Activated CD8-positive, alpha-beta T cell treated with anti-CD3 and anti-CD28 coated beads, Interleukin-2, amount 10 ng/mL, durations not matched to agents 7 days and 5 days (primary cell): ENCODE data around the gene CFAP251. TPM values are rescaled to one million over a fixed set of nuclear protein-coding genes. Genes with fewer than 3 reads are reported as not detected.

Experiments
- ATAC-seq: fragments of 150-1000 bp; cut with Tn5 transposase; one replicate; pipeline ENCODE4 v1.10.0; 2021; ENCODE audit warnings: moderate library complexity
- CTCF ChIA-PET: fragments of 350-600 bp; sonication (Branson Sonifier 250); formaldehyde crosslinking; loops from one replicate; lab custom pipeline; 2021; ENCODE audit warnings: antibody characterized with exemption; lab: Charles Lee
- POLR2A ChIA-PET: fragments of 350-600 bp; sonication (Branson Sonifier 250); formaldehyde crosslinking; loops from one replicate; lab custom pipeline; 2021; ENCODE audit warnings: antibody characterized with exemption; lab: Charles Lee
- DNase-seq: peaks from one replicate; pipeline ENCODE4 v3.0.0-alpha.2; 2020
- H3K27ac Mint-ChIP-seq: one replicate; pipeline ENCODE4 v1.8.0; 2021; ENCODE audit warnings: mild to moderate bottlenecking, mixed read lengths
- H3K27me3 Mint-ChIP-seq: one replicate; pipeline ENCODE4 v1.8.0; 2021; ENCODE audit warnings: low read depth, mixed read lengths
- H3K36me3 Mint-ChIP-seq: one replicate; pipeline ENCODE4 v1.8.0; 2021; ENCODE audit warnings: low read depth, mixed read lengths
- H3K4me1 Mint-ChIP-seq: one replicate; pipeline ENCODE4 v1.8.0; 2021; ENCODE audit warnings: low read depth, mixed read lengths
- H3K4me3 Mint-ChIP-seq: one replicate; pipeline ENCODE4 v1.8.0; 2021; ENCODE audit warnings: mild to moderate bottlenecking, mixed read lengths
- H3K9me3 Mint-ChIP-seq: one replicate; pipeline ENCODE4 v1.8.0; 2022; ENCODE audit warnings: mixed read lengths; ENCODE audit not compliant: insufficient read depth
- total RNA-seq, 2 experiments: library from RNA; stranded (reverse); gene quantifications; one replicate each; pipeline ENCODE4 v1.2.3, GENCODE V29; 2021

Gene CFAP251
- total RNA-seq, 2 experiments from 2014 or later = 0.70 to 0.82 TPM

- Mint-ChIP-seq H3K27me3 (peaks cover 11% of the 10 kb centered on the region), H3K36me3 (no peaks in the 10 kb centered on the region), H3K27ac (no peak overlapping the region), H3K4me1 (no peaks in the 10 kb centered on the region), H3K9me3 (no peaks in the 10 kb centered on the region), H3K4me3 (no peak overlapping the region)
- CTCF ChIA-PET = no interaction called here
- POLR2A ChIA-PET = no interaction called here
- no peak for DNase-seq
- ATAC-seq = no peak
These were observed 31.4 kb downstream of the CFAP251 start for GRCh38 chr12:121949648-121950397.

GRCh38 chr12:121953117-121953692 is 34.8 kb downstream of the CFAP251 start:
- CTCF ChIA-PET = no interaction called here
- H3K27me3 Mint-ChIP-seq = peaks cover 11% of the 10 kb centered on the region
- H3K27ac Mint-ChIP-seq = no peak overlapping the region
- no peak for DNase-seq
- H3K36me3 Mint-ChIP-seq = no peaks in the 10 kb centered on the region
- no peak for ATAC-seq
- no peaks in the 10 kb centered on the region for H3K9me3 Mint-ChIP-seq
- POLR2A ChIA-PET = no interaction called here
- H3K4me1 Mint-ChIP-seq = no peaks in the 10 kb centered on the region
- H3K4me3 Mint-ChIP-seq = no peak overlapping the region

GRCh38 chr12:121953695-121954094 is 35.3 kb downstream of the CFAP251 start:
- Mint-ChIP-seq H3K36me3 (no peaks in the 10 kb centered on the region), H3K27ac (no peak overlapping the region), H3K9me3 (no peaks in the 10 kb centered on the region), H3K4me1 (no peaks in the 10 kb centered on the region), H3K27me3 (peaks cover 11% of the 10 kb centered on the region), H3K4me3 (no peak overlapping the region)
- ChIA-PET CTCF (no interaction called here), POLR2A (no interaction called here)
- ATAC-seq (no peak), DNase-seq (no peak)

- H3K4me1 Mint-ChIP-seq = no peaks in the 10 kb centered on the region
- peaks cover 11% of the 10 kb centered on the region for H3K27me3 Mint-ChIP-seq
- no peak overlapping the region for H3K4me3 Mint-ChIP-seq
- POLR2A ChIA-PET = no interaction called here
- CTCF ChIA-PET = no interaction called here
- DNase-seq (no peak), ATAC-seq (no peak)
- H3K9me3 Mint-ChIP-seq = no peaks in the 10 kb centered on the region
- no peak overlapping the region for H3K27ac Mint-ChIP-seq
- no peaks in the 10 kb centered on the region for H3K36me3 Mint-ChIP-seq
These were observed 37.2 kb downstream of the CFAP251 start for GRCh38 chr12:121955258-121956237.

GRCh38 chr12:121957861-121958515 is 39.6 kb downstream of the CFAP251 start:
- CTCF ChIA-PET = no interaction called here

GRCh38 chr12:121958541-121959240 is 40.3 kb downstream of the CFAP251 start:
- Mint-ChIP-seq H3K27me3 (peaks cover under 1% of the 10 kb centered on the region), H3K4me1 (no peaks in the 10 kb centered on the region), H3K27ac (no peak overlapping the region), H3K4me3 (no peak overlapping the region), H3K9me3 (no peaks in the 10 kb centered on the region), H3K36me3 (no peaks in the 10 kb centered on the region)
- no peak for ATAC-seq
- CTCF ChIA-PET = interaction anchor here (1.6 kb wide), 1 partner anchor 12 kb away, joined by 3 read pairs; no protein-coding TSS in a partner anchor
- POLR2A ChIA-PET = no interaction called here
- DNase-seq = no peak

More at GRCh38 chr12:121957861-121958515, 39.6 kb downstream of the CFAP251 start:
- no peak overlapping the region for H3K27ac Mint-ChIP-seq
- POLR2A ChIA-PET = no interaction called here
- DNase-seq (no peak), ATAC-seq (no peak)
- no peaks in the 10 kb centered on the region for H3K9me3 Mint-ChIP-seq
- H3K4me1 Mint-ChIP-seq = no peaks in the 10 kb centered on the region
- H3K27me3 Mint-ChIP-seq = peaks cover 6% of the 10 kb centered on the region
- H3K4me3 Mint-ChIP-seq = no peak overlapping the region
- H3K36me3 Mint-ChIP-seq = no peaks in the 10 kb centered on the region

- ATAC-seq = no peak
- Mint-ChIP-seq H3K36me3 (no peaks in the 10 kb centered on the region), H3K27me3 (no peaks in the 10 kb centered on the region), H3K27ac (no peak overlapping the region), H3K4me3 (no peak overlapping the region), H3K9me3 (no peaks in the 10 kb centered on the region), H3K4me1 (no peaks in the 10 kb centered on the region)
- ChIA-PET CTCF (no interaction called here), POLR2A (no interaction called here)
- DNase-seq = no peak
These were observed 42.1 kb downstream of the CFAP251 start for GRCh38 chr12:121960541-121960940.

- no peak for DNase-seq
- H3K27me3 Mint-ChIP-seq = no peaks in the 10 kb centered on the region
- no peaks in the 10 kb centered on the region for H3K9me3 Mint-ChIP-seq
- no peaks in the 10 kb centered on the region for H3K4me1 Mint-ChIP-seq
- ATAC-seq = no peak
- no peak overlapping the region for H3K27ac Mint-ChIP-seq
- CTCF ChIA-PET = no interaction called here
- POLR2A ChIA-PET = interaction anchor here (0.5 kb wide), 1 partner anchor 29 kb away, joined by 3 read pairs; no protein-coding TSS in a partner anchor
- H3K36me3 Mint-ChIP-seq = no peaks in the 10 kb centered on the region
- H3K4me3 Mint-ChIP-seq = no peak overlapping the region
These were observed 42.9 kb downstream of the CFAP251 start for GRCh38 chr12:121961195-121961879.

- Mint-ChIP-seq H3K9me3 (no peaks in the 10 kb centered on the region), H3K27me3 (no peaks in the 10 kb centered on the region), H3K36me3 (no peaks in the 10 kb centered on the region), H3K4me3 (no peak overlapping the region), H3K27ac (no peak overlapping the region), H3K4me1 (no peaks in the 10 kb centered on the region)
- CTCF ChIA-PET = no interaction called here
- ATAC-seq (no peak), DNase-seq (no peak)
- POLR2A ChIA-PET = no interaction called here
These were observed 45.1 kb downstream of the CFAP251 start for GRCh38 chr12:121963341-121964018.

- H3K27me3 Mint-ChIP-seq = no peaks in the 10 kb centered on the region
- no peak for DNase-seq
- H3K9me3 Mint-ChIP-seq = no peaks in the 10 kb centered on the region
- POLR2A ChIA-PET = no interaction called here
- peaks cover 3% of the 10 kb centered on the region for H3K4me1 Mint-ChIP-seq
- no peak overlapping the region for H3K4me3 Mint-ChIP-seq
- H3K27ac Mint-ChIP-seq = no peak overlapping the region
- H3K36me3 Mint-ChIP-seq = no peaks in the 10 kb centered on the region
- CTCF ChIA-PET = no interaction called here
- ATAC-seq = no peak
These were observed 46.6 kb downstream of the CFAP251 start for GRCh38 chr12:121964813-121965643.
